K562 (cell line): ENCODE measurements around the gene APOC4. TPM values are rescaled to one million over a fixed set of nuclear protein-coding genes. Genes with fewer than 3 reads are reported as not detected.

ENCODE experiments used
- ATAC-seq: fragments of 200-7000 bp; cut with Tn5 transposase; 3 replicates; pipeline ENCODE4 v1.9.1; 2020; ENCODE audit warnings: moderate library complexity
- BruUV-seq: library from RNA; stranded (reverse); fragments of 400-500 nt; replicated peaks from 2 replicates; lab custom pipeline; 2021; lab: Mats Ljungman, UMichigan
- CTCF ChIA-PET: fragments of 300-600 bp; formaldehyde crosslinking; extraction: SDS; loops from one replicate; lab custom pipeline; 2021; ENCODE audit warnings: low intra/inter-chr PET ratio; lab: Yijun Ruan, JAX
- POLR2A ChIA-PET: fragments of 300-600, 350-650 bp; sonication (Branson Sonifier 250); formaldehyde crosslinking; extraction: SDS; loops from one replicate; lab custom pipeline; 2021; ENCODE audit warnings: antibody characterized with exemption, inconsistent platforms; lab: Yijun Ruan, JAX
- DNase-seq, 4 experiments: peaks; one replicate each; pipeline versions ENCODE4 v3.0.0 to v3.0.0-alpha.2; 2011 to 2018; ENCODE audit warnings: low spot score in 3 of 4, mixed read lengths in 3 of 4; ENCODE audit errors: extremely low read depth in 1 of 4
- FAIRE-seq: peaks from 2 replicates; lab custom pipeline; 2011; peaks lifted over from hg19 to GRCh38; lab: Jason Lieb, UNC
- H2AFZ ChIP-seq: 2 replicates; pipeline ENCODE4 v1.6.0; 2011; ENCODE audit warnings: low read depth, low read length, control low read depth, inconsistent platforms
- H3K27ac ChIP-seq: fragments of 200-600 bp; 3 replicates; pipeline ENCODE4 v1.8.0; 2011; ENCODE audit warnings: low read depth, mild to moderate bottlenecking, control low read depth, inconsistent platforms, low read length, moderate library complexity, mixed read lengths; ENCODE audit errors: extremely low read depth
- H3K27me3 ChIP-seq, 2 experiments: fragments of 300-600 bp in 1 of 2; 2 replicates in 1 of 2; 3 replicates in 1 of 2; pipeline versions ENCODE4 v1.6.0 to v1.8.0; 2011; ENCODE audit warnings: inconsistent platforms in 2 of 2, low read length in 2 of 2, mild to moderate bottlenecking in 1 of 2, mixed read lengths in 1 of 2, moderate library complexity in 1 of 2; ENCODE audit not compliant: control insufficient read depth in 2 of 2, insufficient read depth in 2 of 2
- H3K36me3 ChIP-seq: fragments of 300-600 bp; 3 replicates; pipeline ENCODE4 v1.8.0; 2011; ENCODE audit warnings: mild to moderate bottlenecking, low read length, inconsistent platforms; ENCODE audit not compliant: control insufficient read depth, insufficient read depth
- H3K4me1 ChIP-seq, 2 experiments: fragments of 200-600 bp in 1 of 2; replicated peaks in 1 of 2; 2 replicates in 1 of 2; 3 replicates in 1 of 2; pipeline versions ENCODE4 v1.5.1 to v1.8.0; 2011; ENCODE audit warnings: inconsistent platforms in 2 of 2, low read length in 2 of 2, mild to moderate bottlenecking in 1 of 2, mixed read lengths in 1 of 2, moderate library complexity in 1 of 2; ENCODE audit not compliant: control insufficient read depth in 2 of 2, insufficient read depth in 2 of 2
- H3K4me2 ChIP-seq: 2 replicates; pipeline ENCODE4 v1.6.1; 2011; ENCODE audit warnings: low read length, control low read depth, inconsistent platforms, mixed read lengths; ENCODE audit not compliant: insufficient read depth
- H3K4me3 ChIP-seq: fragments of 200-600 bp; sonication (generic), shearing (Covaris generic); 2 replicates; pipeline ENCODE4 v1.5.1; 2016; ENCODE audit warnings: control low read depth, inconsistent platforms
- H3K79me2 ChIP-seq: fragments of 200-600 bp; 3 replicates; pipeline ENCODE4 v1.8.0; 2011; ENCODE audit warnings: low read length, inconsistent platforms; ENCODE audit not compliant: control insufficient read depth, insufficient read depth
- H3K9ac ChIP-seq, 2 experiments: 2 replicates each; pipeline versions ENCODE4 v1.6.0 to v1.6.1; 2011; ENCODE audit warnings: low read depth in 2 of 2, low read length in 2 of 2, control low read depth in 1 of 2, inconsistent platforms in 1 of 2, mild to moderate bottlenecking in 1 of 2, mixed read lengths in 1 of 2; ENCODE audit not compliant: insufficient read depth in 1 of 2
- H3K9me1 ChIP-seq: one replicate; pipeline ENCODE4 v1.6.0; 2011; ENCODE audit warnings: inconsistent platforms, mild to moderate bottlenecking, low read length, moderate library complexity; ENCODE audit not compliant: control insufficient read depth, insufficient read depth
- H3K9me3 ChIP-seq: replicated peaks from 2 replicates; pipeline ENCODE4 v1.5.1; 2011; ENCODE audit warnings: low read depth, low read length, inconsistent platforms; ENCODE audit not compliant: control insufficient read depth, insufficient read depth
- H4K20me1 ChIP-seq: replicated peaks from 2 replicates; pipeline ENCODE4 v1.6.1; 2011; ENCODE audit warnings: low read length, inconsistent platforms, mixed read lengths; ENCODE audit not compliant: control insufficient read depth, insufficient read depth
- CEBPB ChIP-seq: fragments of 450-650 bp; IDR thresholded peaks from 2 replicates; pipeline ENCODE4 v1.6.1; 2016; ENCODE audit warnings: missing genetic modification characterization, missing compliant biosample characterization
- COPS2 ChIP-seq: fragments of 450-650 bp; conservative IDR thresholded peaks from 2 replicates; pipeline ENCODE4 v1.6.1; 2016; ENCODE audit warnings: mild to moderate bottlenecking, moderate library complexity
- HNRNPL ChIP-seq: fragments of 200-400 bp; formaldehyde crosslinking; IDR thresholded peaks from 2 replicates; pipeline ENCODE4 v1.6.1; 2017; ENCODE audit warnings: low read depth, mild to moderate bottlenecking, low read length
- MYBL2 ChIP-seq, 2 experiments: fragments of 450-650 bp in 1 of 2; sonication (generic) in 1 of 2; formaldehyde crosslinking in 1 of 2; IDR thresholded peaks; 2 replicates each; pipeline versions ENCODE4 v1.6.1 to v1.8.1; 2017 to 2022; ENCODE audit warnings: borderline replicate concordance in 1 of 2, inconsistent platforms in 1 of 2, low read depth in 1 of 2, mild to moderate bottlenecking in 1 of 2, missing genetic modification reagents in 1 of 2, moderate library complexity in 1 of 2
- NEUROD1 ChIP-seq: fragments of 150-350 bp; IDR thresholded peaks from 2 replicates; pipeline ENCODE4 v1.6.1; 2014; ENCODE audit warnings: borderline replicate concordance, low read length, low read depth; ENCODE audit not compliant: partially characterized antibody
- TCF3 ChIP-seq: sonication (generic); formaldehyde crosslinking; IDR thresholded peaks from 2 replicates; pipeline ENCODE4 v1.4.0; 2020; ENCODE audit warnings: mild to moderate bottlenecking, missing genetic modification reagents
- TFAM ChIP-seq: fragments of 250-450 bp; sonication (Bioruptor Pico); conservative IDR thresholded peaks from 2 replicates; pipeline ENCODE4 v1.5.0; 2021; ENCODE audit warnings: mild to moderate bottlenecking, moderate library complexity
- ZNF77 ChIP-seq: fragments of 250-450 bp; sonication (Bioruptor Pico); IDR thresholded peaks from 2 replicates; pipeline ENCODE4 v1.5.0; 2020
- WGBS: fragments of 100-300 bp; shearing (Covaris generic); methylation state at CpG from one replicate; pipeline ENCODE4 v1.1.6; 2016; ENCODE audit warnings: low coverage, mixed read lengths; ENCODE audit not compliant: insufficient coverage; ENCODE audit errors: missing lambda C conversion rate; 5-methylcytosine and 5-hydroxymethylcytosine counted together
- in situ Hi-C: fragments of 300-500 bp; cut with MboI; formaldehyde crosslinking; loops from 4 replicates; pipeline ENCODE4 v1.15.0; 2018; ENCODE audit warnings: inconsistent platforms, mixed read lengths
- intact Hi-C: fragments of 100-400 bp; cut with micrococcal nuclease; formaldehyde crosslinking; loops from 2 replicates; pipeline ENCODE4 v1.14.2; 2022
- polyA plus RNA-seq, 8 experiments: library from polyadenylated mRNA; depleted of rRNA in 4 of 8; stranded (reverse) in 5 of 8; unstranded in 3 of 8; fragments of >200 nt; fragmentation: Nextera tagmentation in 2 of 8; fragmentation: Illumina TruSeq in 1 of 8; extraction: Ambion mirVana in 2 of 8; extraction: Trizol in 1 of 8; gene quantifications; 2 replicates each; pipeline versions ENCODE4 v1.2.1 to v1.2.3, GENCODE V29; 2011 to 2014; ENCODE audit warnings: inconsistent platforms in 1 of 8, missing spikeins in 1 of 8
- total RNA-seq, 7 experiments: library from RNA; depleted of rRNA in 6 of 7; stranded (reverse); fragments of >200 nt in 6 of 7; fragmentation: Illumina TruSeq in 2 of 7; extraction: Trizol in 2 of 7; gene quantifications; 2 replicates each; pipeline versions ENCODE4 v1.2.1 to v1.2.3, GENCODE V29; 2011 to 2021; ENCODE audit warnings: low replicate concordance in 1 of 7

APOC4 gene
- total and polyA plus RNA-seq, 9 of the 15 experiments (the other 6 are each of a cell fraction or from before 2014, with no cell fraction given) = 0.46 TPM; not detected in 8

GRCh38 chr19:44925114-44925891 is 16.7 kb upstream of the APOC4 start:
- H3K79me2 ChIP-seq = no peaks in the 10 kb centered on the region
- no peaks in the 10 kb centered on the region for H4K20me1 ChIP-seq
- H3K9ac ChIP-seq = peak overlapping the region in 1 of 2 experiments; percentile 69; a peak in 1 of 4 replicates
- intact Hi-C loops (no loop called here), in situ Hi-C loops (no loop called here)
- 75% methylated on average over 7 of the region's 8 CpGs for WGBS
- H3K4me3 ChIP-seq = no peak overlapping the region
- H2AFZ ChIP-seq = no peak overlapping the region
- H3K4me1 ChIP-seq = peaks cover 0 to 24% of the 10 kb centered on the region in 2 experiments; a peak in 4 of 5 replicates
- DNase-seq (no peak), ATAC-seq (no peak), FAIRE-seq (no peak)
- ChIA-PET CTCF (no interaction called here), POLR2A (interaction anchor here (1.2 to 1.8 kb wide), 3 partner anchors 10 to 21 kb away, joined by 3 to 11 read pairs (median 5); partner anchors contain the start of gene APOE)
- no peaks in the 10 kb centered on the region for H3K27me3 ChIP-seq
- no peak overlapping the region for H3K4me2 ChIP-seq
- no peak for TF ChIP-seq HNRNPL
- TF ChIP-seq COPS2 = no peak
- no peak for TF ChIP-seq NEUROD1
- TF ChIP-seq MYBL2 (IDR thresholded peaks at IDR 0.05; ENCODE audit: low read depth) = no peak
- TF ChIP-seq MYBL2 (CRISPR knock-in tag; IDR thresholded peaks at IDR 0.05; ENCODE audit: borderline replicate concordance) = no peak
- TF ChIP-seq ZNF77 (CRISPR knock-in tag) = no peak
- TF ChIP-seq CEBPB (tag) = 0 out of 2 replicates have a peak, but pooled peaks have one; percentile 18
- no peak for TF ChIP-seq TFAM (CRISPR knock-in tag)
- no peak for TF ChIP-seq TCF3 (CRISPR knock-in tag)
- no peaks in the 10 kb centered on the region for H3K36me3 ChIP-seq
- BruUV-seq = no TSS peak
- H3K9me1 ChIP-seq = no peaks in the 10 kb centered on the region
- no peaks in the 10 kb centered on the region for H3K9me3 ChIP-seq
- H3K27ac ChIP-seq = no peak overlapping the region
